ENCODE measurements around the gene TMEM117. TPM values are rescaled to one million over a fixed set of nuclear protein-coding genes. Genes with fewer than 3 reads are reported as not detected.

TMEM117 gene
- total and polyA plus RNA-seq, 7 donors = 1.9 to 4.7 (median 3.9) TPM

- no peak overlapping the region for H3K4me3 ChIP-seq
- no peak overlapping the region for H3K27ac ChIP-seq
- WGBS, 3 donors = 56 to 68% (median 60%) methylated on average over 4 of the region's 4 CpGs
- TF ChIP-seq, protein P1, sequence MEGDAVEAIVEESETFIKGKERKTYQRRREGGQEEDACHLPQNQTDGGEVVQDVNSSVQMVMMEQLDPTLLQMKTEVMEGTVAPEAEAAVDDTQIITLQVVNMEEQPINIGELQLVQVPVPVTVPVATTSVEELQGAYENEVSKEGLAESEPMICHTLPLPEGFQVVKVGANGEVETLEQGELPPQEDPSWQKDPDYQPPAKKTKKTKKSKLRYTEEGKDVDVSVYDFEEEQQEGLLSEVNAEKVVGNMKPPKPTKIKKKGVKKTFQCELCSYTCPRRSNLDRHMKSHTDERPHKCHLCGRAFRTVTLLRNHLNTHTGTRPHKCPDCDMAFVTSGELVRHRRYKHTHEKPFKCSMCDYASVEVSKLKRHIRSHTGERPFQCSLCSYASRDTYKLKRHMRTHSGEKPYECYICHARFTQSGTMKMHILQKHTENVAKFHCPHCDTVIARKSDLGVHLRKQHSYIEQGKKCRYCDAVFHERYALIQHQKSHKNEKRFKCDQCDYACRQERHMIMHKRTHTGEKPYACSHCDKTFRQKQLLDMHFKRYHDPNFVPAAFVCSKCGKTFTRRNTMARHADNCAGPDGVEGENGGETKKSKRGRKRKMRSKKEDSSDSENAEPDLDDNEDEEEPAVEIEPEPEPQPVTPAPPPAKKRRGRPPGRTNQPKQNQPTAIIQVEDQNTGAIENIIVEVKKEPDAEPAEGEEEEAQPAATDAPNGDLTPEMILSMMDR (IDR thresholded peaks at IDR 0.05) = no peak
- intact Hi-C loops (cut with DNase I) = no loop called here
- H3K9me3 ChIP-seq = no peaks in the 10 kb centered on the region
- H3K4me1 ChIP-seq = no peaks in the 10 kb centered on the region
- H3K27me3 ChIP-seq (ENCODE audit: insufficient read depth in 3 of 3, low read length in 2 of 3) = no peaks in the 10 kb centered on the region
- ATAC-seq = peak in 2 of 4 donors; percentile 56 to 60
- DNase-seq = no peak
- no peaks in the 10 kb centered on the region for H3K36me3 ChIP-seq (ENCODE audit: insufficient read depth in 1 of 2, low read depth in 1 of 2)
Observed at GRCh38 chr12:44078273-44078672, 242.4 kb downstream of the TMEM117 start.

- WGBS, 3 donors = 92 to 97% (median 95%) methylated on average over 1 of the region's 1 CpG
- Histone ChIP-seq H3K4me1 (no peaks in the 10 kb centered on the region), H3K27ac (no peak overlapping the region), H3K27me3 (ENCODE audit: insufficient read depth in 3 of 3, low read length in 2 of 3) (no peaks in the 10 kb centered on the region), H3K9me3 (no peaks in the 10 kb centered on the region), H3K4me3 (no peak overlapping the region), H3K36me3 (ENCODE audit: insufficient read depth in 1 of 2, low read depth in 1 of 2) (no peaks in the 10 kb centered on the region)
- TF ChIP-seq, protein P1 (IDR thresholded peaks at IDR 0.05) = no peak
- DNase-seq = no peak
- intact Hi-C loops (cut with DNase I) = no loop called here
- ATAC-seq = peak in 1 of 4 donors; percentile 32
Observed at GRCh38 chr12:44088647-44089046, 252.8 kb downstream of the TMEM117 start.

DNA sequence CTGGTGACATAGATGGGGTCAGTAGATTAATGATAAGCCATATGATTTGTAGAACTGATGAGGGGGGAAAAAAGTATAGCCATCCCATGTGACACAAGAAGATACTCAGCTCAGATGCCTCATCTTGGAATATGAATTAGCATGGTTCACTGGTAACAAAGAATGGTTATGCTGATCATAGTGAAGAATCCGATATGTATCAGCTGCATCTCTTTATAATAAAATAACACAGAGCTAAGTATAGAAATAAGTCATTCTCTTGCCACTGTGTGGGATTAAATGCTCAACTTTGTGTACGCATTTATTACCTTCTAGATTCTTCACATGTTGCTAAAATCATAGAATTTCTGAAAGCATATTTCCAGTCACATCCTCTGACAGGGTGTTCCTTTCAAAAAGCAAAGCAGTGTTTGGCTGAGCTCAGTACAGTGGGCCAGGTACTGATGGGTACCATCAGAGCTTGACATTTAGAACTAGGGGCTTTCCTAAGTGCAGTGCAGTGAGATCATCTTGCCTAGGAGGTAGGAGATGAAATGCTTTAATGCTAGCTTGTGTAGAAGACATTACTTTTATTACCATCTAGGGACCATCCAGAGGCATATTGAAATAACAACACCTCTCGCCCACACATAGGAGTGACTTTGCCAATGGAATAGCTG, 256.2 kb downstream of the TMEM117 start:
- WGBS, 3 donors = 85 to 97% (median 92%) methylated on average over 3 of the region's 3 CpGs
- no peaks in the 10 kb centered on the region for H3K27me3 ChIP-seq (ENCODE audit: insufficient read depth in 3 of 3, low read length in 2 of 3)
- H3K4me1 ChIP-seq = no peaks in the 10 kb centered on the region
- DNase-seq = no peak
- H3K9me3 ChIP-seq = no peaks in the 10 kb centered on the region
- TF ChIP-seq, protein P1 (IDR thresholded peaks at IDR 0.05) = no peak
- no peak overlapping the region for H3K27ac ChIP-seq
- intact Hi-C loops (cut with DNase I) = no loop called here
- no peak overlapping the region for H3K4me3 ChIP-seq
- ATAC-seq = no peak
- H3K36me3 ChIP-seq (ENCODE audit: insufficient read depth in 1 of 2, low read depth in 1 of 2) = no peaks in the 10 kb centered on the region

DNA sequence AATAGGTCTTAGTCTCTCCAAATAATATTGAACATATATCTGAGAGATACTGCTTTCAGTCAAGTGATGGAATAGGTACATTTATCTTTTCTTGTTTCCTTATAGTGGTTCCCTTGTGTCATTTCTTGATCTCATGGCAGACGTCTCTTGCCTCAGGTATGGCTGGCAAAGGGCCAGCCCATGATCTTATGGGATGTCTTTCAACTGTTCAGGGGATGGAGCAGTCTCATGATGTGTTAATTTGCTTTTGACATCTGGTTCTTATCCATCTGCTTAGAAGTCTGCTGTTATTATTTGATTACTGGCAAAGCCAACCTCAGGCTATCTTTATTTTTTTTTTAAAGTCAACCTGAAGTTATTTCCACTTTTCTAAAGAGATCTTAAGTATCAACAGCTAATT, 262.9 kb downstream of the TMEM117 start:
- no peak overlapping the region for H3K27ac ChIP-seq
- intact Hi-C loops (cut with DNase I) = no loop called here
- H3K9me3 ChIP-seq = no peaks in the 10 kb centered on the region
- no peak for ATAC-seq
- TF ChIP-seq, protein P1 (IDR thresholded peaks at IDR 0.05) = no peak
- H3K36me3 ChIP-seq (ENCODE audit: insufficient read depth in 1 of 2, low read depth in 1 of 2) = no peaks in the 10 kb centered on the region
- no peaks in the 10 kb centered on the region for H3K27me3 ChIP-seq (ENCODE audit: insufficient read depth in 3 of 3, low read length in 2 of 3)
- no peak overlapping the region for H3K4me3 ChIP-seq
- DNase-seq = no peak
- 41 to 50% (median 44%) methylated on average over 1 of the region's 1 CpG for whole genome bisulfite sequencing, 3 donors
- H3K4me1 ChIP-seq = no peaks in the 10 kb centered on the region

- DNase-seq = no peak
- TF ChIP-seq, protein P1 (IDR thresholded peaks at IDR 0.05) = no peak
- Histone ChIP-seq H3K36me3 (ENCODE audit: insufficient read depth in 1 of 2, low read depth in 1 of 2) (no peaks in the 10 kb centered on the region), H3K4me1 (no peaks in the 10 kb centered on the region), H3K27ac (no peak overlapping the region), H3K4me3 (no peak overlapping the region), H3K27me3 (ENCODE audit: insufficient read depth in 3 of 3, low read length in 2 of 3) (no peaks in the 10 kb centered on the region), H3K9me3 (no peaks in the 10 kb centered on the region)
- intact Hi-C loops (cut with DNase I) = no loop called here
- ATAC-seq = no peak
- WGBS, 3 donors = 79 to 96% (median 89%) methylated on average over 1 of the region's 1 CpG
Observed at GRCh38 chr12:44099486-44099885, 263.6 kb downstream of the TMEM117 start.

Measured in psoas muscle (tissue), 8 donors.